Rectal smooth muscle tissue (tissue), 1 donor: ENCODE data around the gene SGMS1.

Experiments
- H3K27ac ChIP-seq: one replicate; pipeline ENCODE4 v1.7.0; 2013; ENCODE audit warnings: low read depth, low read length, inconsistent platforms
- H3K27me3 ChIP-seq: one replicate; pipeline ENCODE4 v1.7.0; 2013; ENCODE audit warnings: low read length; ENCODE audit not compliant: control insufficient read depth, insufficient read depth
- H3K36me3 ChIP-seq: one replicate; pipeline ENCODE4 v1.7.0; 2013; ENCODE audit warnings: low read length; ENCODE audit not compliant: control insufficient read depth, insufficient read depth
- H3K4me1 ChIP-seq: one replicate; pipeline ENCODE4 v1.7.0; 2013; ENCODE audit warnings: low read length; ENCODE audit not compliant: control insufficient read depth, insufficient read depth
- H3K4me3 ChIP-seq: one replicate; pipeline ENCODE4 v1.7.0; 2013; ENCODE audit warnings: low read length
- H3K9ac ChIP-seq: one replicate; pipeline ENCODE4 v1.7.0; 2013; ENCODE audit warnings: low read length

SGMS1 gene

DNA sequence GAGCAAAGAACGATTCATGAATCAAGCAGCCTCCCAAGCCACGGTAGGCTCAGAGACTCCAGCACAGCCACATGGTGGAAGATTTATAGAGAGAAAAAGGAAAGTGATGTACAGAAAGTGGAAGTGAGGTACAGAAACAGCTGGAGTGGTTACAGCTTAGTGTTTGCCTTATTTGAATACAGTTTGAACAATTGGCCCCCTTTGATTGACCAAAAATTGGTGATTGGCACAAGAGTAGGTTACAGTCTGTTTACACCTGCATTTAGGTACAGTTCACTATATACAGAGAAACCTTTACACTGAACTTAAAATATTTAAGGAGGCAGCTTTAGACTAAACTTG is 236.1 kb downstream of the SGMS1 start:
- Histone ChIP-seq H3K27me3 (no peaks in the 10 kb centered on the region), H3K36me3 (no peaks in the 10 kb centered on the region), H3K9ac (no peak overlapping the region), H3K4me3 (no peak overlapping the region), H3K4me1 (peaks cover under 1% of the 10 kb centered on the region), H3K27ac (no peak overlapping the region)

DNA sequence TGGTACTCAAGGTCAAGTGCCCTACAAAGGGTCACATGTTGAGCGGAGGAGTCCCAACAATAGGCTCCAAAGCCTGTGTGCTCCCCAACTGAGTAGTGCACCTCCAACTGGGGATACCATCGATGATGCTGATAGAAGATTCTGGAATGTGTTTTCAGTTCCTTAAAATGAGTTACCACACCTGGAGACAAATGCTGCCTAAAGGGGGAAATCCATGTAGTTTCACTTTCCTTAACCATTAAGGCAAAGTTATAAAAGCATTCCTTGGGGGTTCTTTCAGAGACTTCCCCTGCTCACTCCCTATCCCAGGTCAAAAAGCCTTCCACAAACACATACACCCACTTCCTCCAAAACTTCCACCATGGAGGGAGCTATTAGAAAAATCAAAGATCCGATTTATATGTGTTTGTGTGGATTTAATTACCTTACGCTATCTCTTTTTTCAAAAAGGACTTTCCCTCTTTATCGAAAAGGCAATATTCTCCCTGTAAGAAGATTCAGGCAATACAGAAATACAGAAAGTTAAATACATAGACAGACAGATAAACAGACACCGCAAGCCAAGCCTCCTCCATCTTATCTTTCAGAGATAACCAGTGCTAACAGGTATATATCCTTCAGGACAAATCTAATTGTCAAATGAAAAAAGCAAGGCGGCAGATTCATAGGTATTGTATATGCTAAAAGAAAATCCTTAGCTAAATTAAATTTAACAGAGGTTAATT is 236.6 kb downstream of the SGMS1 start:
- Histone ChIP-seq H3K27me3 (no peaks in the 10 kb centered on the region), H3K9ac (no peak overlapping the region), H3K27ac (no peak overlapping the region), H3K4me3 (no peak overlapping the region), H3K4me1 (peaks cover 4% of the 10 kb centered on the region), H3K36me3 (no peaks in the 10 kb centered on the region)

DNA sequence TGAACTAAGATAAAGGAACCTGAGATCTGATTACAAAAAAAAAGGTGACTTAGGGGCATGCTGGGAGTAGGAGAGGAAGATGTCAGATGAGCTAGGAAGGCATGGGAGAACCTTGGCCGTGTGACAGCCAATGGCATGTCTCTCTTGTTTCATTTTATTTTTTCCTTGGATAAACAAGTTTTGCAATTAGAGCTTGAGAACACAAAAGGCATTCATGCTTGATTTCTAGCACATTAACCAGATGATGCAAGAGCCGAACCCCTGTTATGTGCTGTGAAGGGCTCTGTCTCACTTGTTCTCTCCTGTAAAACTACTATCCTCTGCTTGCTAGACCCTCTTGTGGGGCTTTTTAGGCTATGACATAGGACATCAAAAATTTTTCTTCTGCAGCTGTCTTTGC is 238.1 kb downstream of the SGMS1 start:
- H3K27ac ChIP-seq: no peak overlapping the region
- no peak overlapping the region for H3K9ac ChIP-seq
- H3K4me1 ChIP-seq: peaks cover 4% of the 10 kb centered on the region
- H3K4me3 ChIP-seq: no peak overlapping the region
- H3K36me3 ChIP-seq: no peaks in the 10 kb centered on the region
- no peaks in the 10 kb centered on the region for H3K27me3 ChIP-seq

DNA sequence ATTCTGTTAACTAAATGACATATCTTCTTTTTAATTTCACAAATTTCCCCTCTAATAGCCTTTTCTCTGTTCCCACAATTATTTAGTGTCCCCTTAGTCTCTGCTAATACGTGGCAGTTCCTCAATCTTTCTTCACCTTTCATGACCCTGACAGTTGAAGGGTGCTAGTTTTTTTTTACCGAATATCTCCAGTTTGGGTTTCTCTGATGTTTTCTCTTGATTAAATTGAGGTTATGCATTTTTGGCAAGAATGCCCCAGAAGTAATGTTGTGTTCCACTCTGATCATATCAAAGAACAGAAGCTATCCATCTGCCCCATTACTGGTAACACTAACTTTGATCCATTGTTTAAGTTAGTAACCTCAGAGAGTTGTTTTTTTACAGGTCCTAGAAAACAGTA is 238.9 kb downstream of the SGMS1 start:
- Histone ChIP-seq H3K9ac (no peak overlapping the region), H3K36me3 (no peaks in the 10 kb centered on the region), H3K4me1 (peaks cover 4% of the 10 kb centered on the region), H3K27me3 (no peaks in the 10 kb centered on the region), H3K4me3 (no peak overlapping the region), H3K27ac (no peak overlapping the region)

- Histone ChIP-seq H3K36me3 (no peaks in the 10 kb centered on the region), H3K27me3 (no peaks in the 10 kb centered on the region), H3K27ac (no peak overlapping the region), H3K4me1 (peaks cover 4% of the 10 kb centered on the region), H3K4me3 (no peak overlapping the region), H3K9ac (no peak overlapping the region)
These were observed 239.5 kb downstream of the SGMS1 start for GRCh38 chr10:50384238-50384637.

DNA sequence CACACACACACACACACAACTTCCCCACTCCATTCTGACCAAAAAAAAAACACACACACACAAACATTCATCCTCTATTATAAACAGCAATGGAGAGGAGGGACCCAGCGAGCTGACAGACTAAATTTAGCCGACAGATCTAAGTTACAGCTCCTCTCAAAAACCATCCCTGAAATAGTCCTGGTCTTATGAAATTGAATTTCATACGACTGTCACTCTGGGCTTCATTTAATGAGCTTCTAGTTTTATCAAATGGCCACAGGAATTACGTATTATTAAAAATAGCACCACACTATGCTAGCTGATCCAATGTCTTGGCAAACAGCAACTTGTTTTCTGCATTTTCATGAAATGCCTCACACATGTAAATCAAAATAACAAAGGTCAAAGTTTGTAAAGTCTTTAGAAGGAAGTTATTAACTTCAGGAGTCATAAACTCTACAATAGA is 241.2 kb downstream of the SGMS1 start:
- H3K36me3 ChIP-seq: no peaks in the 10 kb centered on the region
- H3K27ac ChIP-seq: no peak overlapping the region
- peaks cover 4% of the 10 kb centered on the region for H3K4me1 ChIP-seq
- no peak overlapping the region for H3K4me3 ChIP-seq
- no peaks in the 10 kb centered on the region for H3K27me3 ChIP-seq
- H3K9ac ChIP-seq: no peak overlapping the region

GRCh38 chr10:50381642-50382041 is 242.1 kb downstream of the SGMS1 start:
- Histone ChIP-seq H3K9ac (no peak overlapping the region), H3K36me3 (no peaks in the 10 kb centered on the region), H3K4me1 (peaks cover 4% of the 10 kb centered on the region), H3K27ac (no peak overlapping the region), H3K4me3 (no peak overlapping the region), H3K27me3 (no peaks in the 10 kb centered on the region)

DNA sequence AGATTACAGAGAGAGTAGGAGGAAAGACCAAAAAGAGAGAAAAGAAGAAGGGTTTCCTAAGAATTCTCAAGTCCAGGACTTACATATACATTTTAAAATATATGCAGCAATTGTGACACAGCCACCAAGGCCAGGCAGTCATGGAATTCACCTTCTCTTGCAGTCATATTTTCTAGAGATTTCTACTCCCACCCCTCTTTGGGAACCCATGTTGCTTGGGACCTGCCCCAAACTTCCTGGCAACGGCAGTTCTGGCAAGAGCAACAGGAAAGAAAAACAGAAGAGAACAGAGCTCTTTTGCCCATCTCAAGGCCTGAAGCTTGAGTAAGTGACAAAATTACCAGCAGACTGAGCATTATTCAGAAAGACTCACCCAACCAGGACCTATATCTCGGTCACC is 244.1 kb downstream of the SGMS1 start:
- H3K36me3 ChIP-seq: no peaks in the 10 kb centered on the region
- H3K27me3 ChIP-seq: no peaks in the 10 kb centered on the region
- no peak overlapping the region for H3K9ac ChIP-seq
- H3K27ac ChIP-seq: no peak overlapping the region
- no peak overlapping the region for H3K4me3 ChIP-seq
- H3K4me1 ChIP-seq: peaks cover 6% of the 10 kb centered on the region

GRCh38 chr10:50375745-50376144 is 248.0 kb downstream of the SGMS1 start:
- H3K36me3 ChIP-seq: no peaks in the 10 kb centered on the region
- H3K27ac ChIP-seq: no peak overlapping the region
- H3K4me1 ChIP-seq: peaks cover 7% of the 10 kb centered on the region

GRCh38 chr10:50375051-50375452 is 248.7 kb downstream of the SGMS1 start:
- H3K36me3 ChIP-seq: no peaks in the 10 kb centered on the region
- no peaks in the 10 kb centered on the region for H3K27me3 ChIP-seq
- H3K27ac ChIP-seq: no peak overlapping the region
- peaks cover 7% of the 10 kb centered on the region for H3K4me1 ChIP-seq
- no peak overlapping the region for H3K9ac ChIP-seq
- no peak overlapping the region for H3K4me3 ChIP-seq

More at GRCh38 chr10:50375745-50376144, 248.0 kb downstream of the SGMS1 start:
- Histone ChIP-seq H3K4me3 (no peak overlapping the region), H3K27me3 (no peaks in the 10 kb centered on the region), H3K9ac (no peak overlapping the region)

- Histone ChIP-seq H3K27ac (no peak overlapping the region), H3K27me3 (no peaks in the 10 kb centered on the region), H3K36me3 (no peaks in the 10 kb centered on the region), H3K9ac (no peak overlapping the region), H3K4me1 (peaks cover 7% of the 10 kb centered on the region), H3K4me3 (no peak overlapping the region)
These were observed 249.8 kb downstream of the SGMS1 start for GRCh38 chr10:50373821-50374501.

GRCh38 chr10:50369931-50370330 is 253.8 kb downstream of the SGMS1 start:
- Histone ChIP-seq H3K9ac (no peak overlapping the region), H3K36me3 (no peaks in the 10 kb centered on the region), H3K27ac (no peak overlapping the region), H3K4me1 (peaks cover 7% of the 10 kb centered on the region), H3K27me3 (no peaks in the 10 kb centered on the region), H3K4me3 (no peak overlapping the region)

DNA sequence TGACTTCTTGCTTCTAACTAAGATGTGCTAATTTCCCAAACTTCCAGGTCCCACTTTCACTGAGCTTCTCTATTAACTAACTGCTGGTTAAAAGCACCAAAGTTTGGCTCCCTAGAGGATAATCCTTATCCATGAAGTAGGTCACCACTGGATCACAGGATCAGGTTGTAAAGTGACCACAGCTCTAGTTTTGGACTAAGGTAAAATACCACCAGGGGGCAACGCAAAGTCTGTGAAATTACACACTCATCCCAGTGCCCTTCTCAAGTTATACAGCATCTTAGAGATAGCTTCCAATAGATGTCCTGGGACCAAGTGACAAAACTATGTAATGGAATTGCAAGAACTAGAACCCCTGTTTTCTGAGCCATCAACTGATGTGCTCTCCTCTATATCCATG is 256.0 kb downstream of the SGMS1 start:
- no peak overlapping the region for H3K9ac ChIP-seq
- H3K36me3 ChIP-seq: no peaks in the 10 kb centered on the region
- no peaks in the 10 kb centered on the region for H3K4me1 ChIP-seq
- no peak overlapping the region for H3K4me3 ChIP-seq
- no peak overlapping the region for H3K27ac ChIP-seq
- H3K27me3 ChIP-seq: no peaks in the 10 kb centered on the region
